GM12878 (cell line): Measurements from ENCODE around the gene WASF1. TPM values are rescaled to one million over a fixed set of nuclear protein-coding genes. Genes with fewer than 3 reads are reported as not detected.
A peak's percentile ranks its signal among the peaks of the same experiment; 100 is the strongest.

Source experiments
- ATAC-seq: fragments of 200-7000 bp; cut with Tn5 transposase; 3 replicates; pipeline ENCODE4 v1.9.1; 2020; ENCODE audit warnings: mild to moderate bottlenecking, moderate library complexity
- BruUV-seq: library from RNA; stranded (reverse); fragments of 400-500 nt; replicated peaks from 2 replicates; lab custom pipeline; 2021; lab: Mats Ljungman, UMichigan
- CTCF ChIA-PET: fragments of 300-600 bp; sonication (Branson Sonifier 250); formaldehyde crosslinking; extraction: SDS; loops from one replicate; lab custom pipeline; 2021; ENCODE audit warnings: inconsistent platforms; lab: Yijun Ruan, JAX
- POLR2A ChIA-PET: fragments of 350-600 bp; formaldehyde crosslinking; extraction: SDS; loops from one replicate; lab custom pipeline; 2021; ENCODE audit warnings: inconsistent platforms; lab: Charles Lee
- RAD21 ChIA-PET: fragments of 300-600 bp; sonication (Branson Sonifier 250); formaldehyde crosslinking; loops from one replicate; lab custom pipeline; 2023; ENCODE audit warnings: antibody characterized with exemption; ENCODE audit not compliant: unreplicated experiment; lab: Charles Lee
- SMC1A ChIA-PET: fragments of 300-600 bp; sonication (Branson Sonifier 250); formaldehyde crosslinking; loops from one replicate; lab custom pipeline; 2023; ENCODE audit not compliant: unreplicated experiment, uncharacterized antibody; lab: Charles Lee
- DNase-seq: peaks from one replicate; pipeline ENCODE4 v3.0.0-alpha.2; 2011; ENCODE audit warnings: low read depth, low spot score
- FAIRE-seq: peaks from 3 replicates; lab custom pipeline; 2011; peaks lifted over from hg19 to GRCh38; lab: Jason Lieb, UNC
- H2AFZ ChIP-seq: 2 replicates; pipeline ENCODE4 v1.6.0; 2011; ENCODE audit warnings: low read depth, low read length, control low read depth; ENCODE audit not compliant: control insufficient read depth
- H3K27ac ChIP-seq: 2 replicates; pipeline ENCODE4 v1.5.1; 2011; ENCODE audit warnings: control low read depth; ENCODE audit not compliant: control insufficient read depth, insufficient read depth
- H3K27me3 ChIP-seq, 2 experiments: replicated peaks in 1 of 2; 2 replicates each; pipeline versions ENCODE4 v1.6.0 to v1.6.1; 2011; ENCODE audit warnings: low read length in 1 of 2; ENCODE audit not compliant: control insufficient read depth in 2 of 2, insufficient read depth in 2 of 2
- H3K36me3 ChIP-seq, 2 experiments: 2 replicates each; pipeline ENCODE4 v1.5.1; 2011; ENCODE audit warnings: low read length in 1 of 2; ENCODE audit not compliant: control insufficient read depth in 2 of 2, insufficient read depth in 2 of 2
- H3K4me1 ChIP-seq: 2 replicates; pipeline ENCODE4 v1.6.1; 2011; ENCODE audit warnings: mild to moderate bottlenecking, low read length, moderate library complexity, mixed read lengths; ENCODE audit not compliant: control insufficient read depth, insufficient read depth
- H3K4me2 ChIP-seq: 2 replicates; pipeline ENCODE4 v1.6.0; 2011; ENCODE audit warnings: control low read depth; ENCODE audit not compliant: control insufficient read depth, insufficient read depth
- H3K4me3 ChIP-seq: fragments of 200-600 bp; sonication (generic); 2 replicates; pipeline ENCODE4 v1.5.1; 2016
- H3K79me2 ChIP-seq: 2 replicates; pipeline ENCODE4 v1.6.0; 2011; ENCODE audit warnings: low read length; ENCODE audit not compliant: control insufficient read depth, insufficient read depth
- H3K9ac ChIP-seq: 2 replicates; pipeline ENCODE4 v1.8.0; 2011; ENCODE audit warnings: low read length, control low read depth, mixed read lengths; ENCODE audit not compliant: control insufficient read depth, insufficient read depth
- H3K9me3 ChIP-seq: replicated peaks from 3 replicates; pipeline ENCODE4 v1.5.1; 2011; ENCODE audit warnings: mild to moderate bottlenecking, low read length; ENCODE audit not compliant: control insufficient read depth, insufficient read depth
- H4K20me1 ChIP-seq: 2 replicates; pipeline ENCODE4 v1.6.0; 2011; ENCODE audit not compliant: control insufficient read depth, insufficient read depth
- BACH1 ChIP-seq: fragments of 450-650 bp; IDR thresholded peaks from 2 replicates; pipeline ENCODE4 v1.6.1; 2017; ENCODE audit warnings: mild to moderate bottlenecking, borderline replicate concordance
- BCL11A ChIP-seq: IDR thresholded peaks from 2 replicates; pipeline ENCODE4 v1.6.1; 2011; ENCODE audit warnings: low read depth, low read length
- ETV6 ChIP-seq, 2 experiments: fragments of 450-650 bp in 1 of 2; IDR thresholded peaks in 1 of 2; conservative IDR thresholded peaks in 1 of 2; 2 replicates each; pipeline ENCODE4 v1.6.1; 2014; ENCODE audit warnings: antibody characterized with exemption in 1 of 2, borderline replicate concordance in 1 of 2, low read depth in 1 of 2, mild to moderate bottlenecking in 1 of 2, moderate library complexity in 1 of 2
- MXI1 ChIP-seq: fragments of 150-350 bp; IDR thresholded peaks from 2 replicates; pipeline ENCODE4 v1.6.1; 2011; ENCODE audit warnings: low read depth, mild to moderate bottlenecking, inconsistent platforms, low read length, improper control_type of control experiment
- MYC ChIP-seq: IDR thresholded peaks from 2 replicates; pipeline ENCODE4 v1.6.1; 2011; ENCODE audit warnings: mild to moderate bottlenecking, low read length, moderate library complexity, inconsistent platforms; ENCODE audit not compliant: insufficient read depth, insufficient replicate concordance, insufficient read length, severe bottlenecking
- PAX5 ChIP-seq: IDR thresholded peaks from 2 replicates; pipeline ENCODE4 v1.6.1; 2011; ENCODE audit warnings: low read depth, low read length, borderline replicate concordance
- RCOR1 ChIP-seq: conservative IDR thresholded peaks from 2 replicates; pipeline ENCODE4 v1.6.1; 2012; ENCODE audit warnings: low read depth, low read length, improper control_type of control experiment
- TCF12 ChIP-seq: IDR thresholded peaks from 2 replicates; pipeline ENCODE4 v1.6.1; 2011; ENCODE audit warnings: low read depth, mild to moderate bottlenecking, low read length
- ZBED1 ChIP-seq: IDR thresholded peaks from 2 replicates; pipeline ENCODE4 v1.6.1; 2016; ENCODE audit warnings: borderline replicate concordance
- WGBS: methylation state at CpG from one replicate; pipeline ENCODE4 v1.1.6; 2016; ENCODE audit warnings: low lambda C conversion rate; ENCODE audit not compliant: insufficient replicate concordance, insufficient coverage; ENCODE audit errors: missing lambda C conversion rate; 5-methylcytosine and 5-hydroxymethylcytosine counted together
- in situ Hi-C: fragments of 300-500 bp; cut with MboI; formaldehyde crosslinking; loops from 9 replicates; pipeline ENCODE4 v1.14.3; 2018; ENCODE audit warnings: mixed read lengths
- intact Hi-C: fragments of 100-400 bp; cut with micrococcal nuclease; formaldehyde crosslinking; loops from one replicate; pipeline ENCODE4 v1.14.2; 2022; ENCODE audit not compliant: unreplicated experiment
- polyA plus RNA-seq, 11 experiments: library from polyadenylated mRNA; depleted of rRNA in 4 of 11; unstranded in 6 of 11; stranded (reverse) in 5 of 11; fragments of >200 nt; fragmentation: Nextera tagmentation in 4 of 11; fragmentation: Illumina TruSeq in 1 of 11; extraction: Ambion mirVana in 4 of 11; extraction: Trizol in 1 of 11; gene quantifications; 1 replicate in 1 of 11; 2 replicates in 10 of 11; pipeline versions ENCODE4 v1.2.1 to v1.2.3, GENCODE V29; 2011 to 2016; ENCODE audit warnings: inconsistent platforms in 2 of 11, missing spikeins in 2 of 11, low read depth in 1 of 11
- total RNA-seq, 4 experiments: library from RNA; depleted of rRNA in 3 of 4; stranded (reverse); fragments of >200 nt in 3 of 4; fragmentation: Illumina TruSeq in 1 of 4; extraction: Trizol in 1 of 4; gene quantifications; 2 replicates each; pipeline versions ENCODE4 v1.2.1 to v1.2.3, GENCODE V29; 2013 to 2021

Gene WASF1
- total and polyA plus RNA-seq, 10 of the 15 experiments (the other 5 are each of a cell fraction or from before 2014, with no cell fraction given): 1.3 to 10.2 (median 4.5) TPM

- TF ChIP-seq ETV6 (conservative IDR thresholded peaks at IDR 0.05 in 1 of 2, IDR thresholded peaks at IDR 0.05 in 1 of 2; ENCODE audit: borderline replicate concordance in 1 of 2, low read depth in 1 of 2): no peak
- TF ChIP-seq RCOR1: no peak
- no peak for TF ChIP-seq MXI1
- peak; percentile 66; the same call in 1 of the 2 replicates for TF ChIP-seq BCL11A
- TF ChIP-seq PAX5: no peak
- TF ChIP-seq, all 136 proteins: peak for 17
Measured at GRCh38 chr6:110102411-110102810, 77.1 kb downstream of the WASF1 start (continued).

- ChIA-PET SMC1A (interaction anchor here (2.7 kb wide), 1 partner anchor 12 kb away, joined by 11 read pairs; no protein-coding TSS in a partner anchor), POLR2A (no interaction called here), CTCF (interaction anchor here (0.9 kb wide), 1 partner anchor 289 kb away, joined by 3 read pairs; no protein-coding TSS in a partner anchor), RAD21 (no interaction called here)
- intact Hi-C loops: loop anchor here (2.0 kb wide), 1 partner anchor 37 kb away; no protein-coding TSS in a partner anchor
- Histone ChIP-seq H3K27ac (no peak overlapping the region), H3K4me1 (peaks cover 6% of the 10 kb centered on the region), H3K9me3 (no peaks in the 10 kb centered on the region), H3K79me2 (no peaks in the 10 kb centered on the region), H2AFZ (no peak overlapping the region; the same call in 1 of the 2 replicates), H3K4me2 (peak overlapping the region; percentile 38; the same call in 1 of the 2 replicates), H3K27me3 (no peaks in the 10 kb centered on the region), H3K4me3 (no peak overlapping the region), H3K36me3 (no peaks in the 10 kb centered on the region), H4K20me1 (no peaks in the 10 kb centered on the region), H3K9ac (no peak overlapping the region)
- 0% methylated on average over 1 of the region's 1 CpG for WGBS
- TF ChIP-seq ZBED1: 0 out of 2 replicates have a peak, but pooled peaks have one; percentile 18
- peak; percentile 79 for TF ChIP-seq TCF12
- TF ChIP-seq MYC: no peak
- TF ChIP-seq BACH1: no peak
- DNase-seq (no peak), FAIRE-seq (no peak), ATAC-seq (peak; percentile 77)
- no TSS peak for BruUV-seq
- in situ Hi-C loops: no loop called here
Measured at GRCh38 chr6:110101885-110102284, 77.6 kb downstream of the WASF1 start.
